Trophoblast cell (in vitro differentiated cells and primary cell): ENCODE measurements around the gene RBMY1A1.
"Not testable (repeated sequence)": the region's sequence is repeated elsewhere in the genome, so short reads cannot be mapped to it uniquely, and the experiment has no call there.

Experiments
- DNase-seq, 2 donors: peaks; one replicate each; pipeline ENCODE4 v3.0.0-alpha.2; 2016
- H2AFZ ChIP-seq: 2 replicates; pipeline ENCODE4 v1.6.1; 2013; ENCODE audit warnings: low read length, moderate library complexity, mild to moderate bottlenecking; ENCODE audit not compliant: insufficient read depth, poor library complexity
- H2AK5ac ChIP-seq: 2 replicates; pipeline ENCODE4 v1.6.1; 2013; ENCODE audit warnings: mild to moderate bottlenecking, low read length
- H2BK120ac ChIP-seq: 2 replicates; pipeline ENCODE4 v1.6.1; 2013; ENCODE audit warnings: low read length, mild to moderate bottlenecking, moderate library complexity; ENCODE audit not compliant: insufficient read depth, poor library complexity
- H2BK12ac ChIP-seq: 2 replicates; pipeline ENCODE4 v1.6.1; 2013; ENCODE audit warnings: mild to moderate bottlenecking, low read length, moderate library complexity
- H2BK5ac ChIP-seq: 2 replicates; pipeline ENCODE4 v1.6.1; 2013; ENCODE audit warnings: low read length, low read depth, moderate library complexity, mild to moderate bottlenecking; ENCODE audit not compliant: poor library complexity
- H3K14ac ChIP-seq: 2 replicates; pipeline ENCODE4 v1.6.1; 2013; ENCODE audit warnings: mild to moderate bottlenecking, low read length
- H3K18ac ChIP-seq: 2 replicates; pipeline ENCODE4 v1.6.1; 2013; ENCODE audit warnings: mild to moderate bottlenecking, low read length
- H3K23ac ChIP-seq: 2 replicates; pipeline ENCODE4 v1.6.1; 2013; ENCODE audit warnings: low read length
- H3K27ac ChIP-seq: 2 replicates; pipeline ENCODE4 v1.5.1; 2013; ENCODE audit warnings: low read depth, mild to moderate bottlenecking, inconsistent platforms, low read length, moderate library complexity
- H3K27me3 ChIP-seq: 2 replicates; pipeline ENCODE4 v1.6.1; 2013; ENCODE audit warnings: inconsistent platforms, mild to moderate bottlenecking, low read length, moderate library complexity; ENCODE audit not compliant: insufficient read depth
- H3K36me3 ChIP-seq, 2 experiments: 1 replicate in 1 of 2; 2 replicates in 1 of 2; pipeline ENCODE4 v1.6.1; 2013; ENCODE audit warnings: low read length in 2 of 2, mild to moderate bottlenecking in 2 of 2, moderate library complexity in 1 of 2; ENCODE audit not compliant: insufficient read depth in 2 of 2, control insufficient read depth in 1 of 2
- H3K4ac ChIP-seq: 2 replicates; pipeline ENCODE4 v1.6.1; 2013; ENCODE audit warnings: low read depth, mild to moderate bottlenecking, low read length, moderate library complexity
- H3K4me1 ChIP-seq, 2 experiments: 1 replicate in 1 of 2; 2 replicates in 1 of 2; pipeline ENCODE4 v1.6.1; 2013; ENCODE audit warnings: low read length in 2 of 2, mild to moderate bottlenecking in 2 of 2, moderate library complexity in 1 of 2; ENCODE audit not compliant: insufficient read depth in 2 of 2, control insufficient read depth in 1 of 2
- H3K4me2 ChIP-seq: 2 replicates; pipeline ENCODE4 v1.6.1; 2013; ENCODE audit warnings: inconsistent platforms, mild to moderate bottlenecking, low read length, moderate library complexity
- H3K4me3 ChIP-seq: 2 replicates; pipeline ENCODE4 v1.5.1; 2013; ENCODE audit warnings: mild to moderate bottlenecking, low read depth, low read length, inconsistent platforms
- H3K79me1 ChIP-seq: one replicate; pipeline ENCODE4 v1.6.1; 2013; ENCODE audit warnings: low read length
- H3K79me2 ChIP-seq: 2 replicates; pipeline ENCODE4 v1.6.1; 2013; ENCODE audit warnings: low read length, mild to moderate bottlenecking; ENCODE audit not compliant: control insufficient read depth, insufficient read depth, poor library complexity
- H3K9ac ChIP-seq: 2 replicates; pipeline ENCODE4 v1.6.1; 2013; ENCODE audit warnings: mild to moderate bottlenecking, low read length
- H3K9me3 ChIP-seq: 2 replicates; pipeline ENCODE4 v1.6.1; 2013; ENCODE audit warnings: low read depth, mild to moderate bottlenecking, control low read depth, inconsistent platforms, low read length; ENCODE audit not compliant: insufficient read depth
- H4K12ac ChIP-seq: 2 replicates; pipeline ENCODE4 v1.6.1; 2013; ENCODE audit warnings: low read depth, mild to moderate bottlenecking, low read length, moderate library complexity
- H4K8ac ChIP-seq: 2 replicates; pipeline ENCODE4 v1.6.1; 2013; ENCODE audit warnings: low read depth, mild to moderate bottlenecking, low read length, moderate library complexity
- H4K91ac ChIP-seq: one replicate; pipeline ENCODE4 v1.6.1; 2013; ENCODE audit warnings: low read depth, mild to moderate bottlenecking, low read length, moderate library complexity
- WGBS: extraction: QIAGEN DNeasy Blood & Tissue Kit; methylation state at CpG from one replicate; pipeline ENCODE4 v1.1.7; 2013; ENCODE audit warnings: missing lambda C conversion rate; ENCODE audit not compliant: insufficient read length, insufficient coverage; ENCODE audit errors: extremely low coverage; 5-methylcytosine and 5-hydroxymethylcytosine counted together

Gene RBMY1A1

DNA sequence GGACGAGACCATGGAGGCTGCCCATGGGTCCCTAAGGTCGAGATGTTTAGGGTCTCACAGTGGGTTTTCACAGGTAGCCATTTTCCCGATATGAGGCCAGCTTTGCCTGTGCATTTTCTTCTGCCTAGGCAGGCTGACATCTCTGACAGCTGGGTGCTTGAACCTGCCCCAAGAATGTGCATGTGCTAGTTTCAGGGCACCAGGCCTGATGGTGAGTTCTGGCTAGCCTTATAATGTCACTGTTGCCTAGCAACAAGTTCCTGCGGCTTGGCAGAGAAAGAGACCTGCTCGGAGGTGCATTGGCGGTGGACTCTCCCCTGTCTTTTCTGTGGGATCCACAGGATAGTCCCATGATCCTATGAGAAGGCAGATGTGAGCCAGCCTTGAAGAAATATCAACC, 51.8 kb downstream of the RBMY1A1 start:
- H3K79me1 ChIP-seq, H3K23ac ChIP-seq, H2BK5ac ChIP-seq, H3K18ac ChIP-seq, H3K4ac ChIP-seq, H3K9ac ChIP-seq, H3K14ac ChIP-seq, H2AFZ ChIP-seq, H3K27me3 ChIP-seq, H3K9me3 ChIP-seq, H3K27ac ChIP-seq, H3K4me1 ChIP-seq, DNase-seq, H4K8ac ChIP-seq, H3K79me2 ChIP-seq, H2AK5ac ChIP-seq, H3K36me3 ChIP-seq, H4K12ac ChIP-seq, H2BK120ac ChIP-seq, H3K4me3 ChIP-seq, H3K4me2 ChIP-seq, H2BK12ac ChIP-seq, H4K91ac ChIP-seq: not testable (repeated sequence)
- no CpG with 5 or more reads among the region's 6 CpGs for WGBS

DNA sequence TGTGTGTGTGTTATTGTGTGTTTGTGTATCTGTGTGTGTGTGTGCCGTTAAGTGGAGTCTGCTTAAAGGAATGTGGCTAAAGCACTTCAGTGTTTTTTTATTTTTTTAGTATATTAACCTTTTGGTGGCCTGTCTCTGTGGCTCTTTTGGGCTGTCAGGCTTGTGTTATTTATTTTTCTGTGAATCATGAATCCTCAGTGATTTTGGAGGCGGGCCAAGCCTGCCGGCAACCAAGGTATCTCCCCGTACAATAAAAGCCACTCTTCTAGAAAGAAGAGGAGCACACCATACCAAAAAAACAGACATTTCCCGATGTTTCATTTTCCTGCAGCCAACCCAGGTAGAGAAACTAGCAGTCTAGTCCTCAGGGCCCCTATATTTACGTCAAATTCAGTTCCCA, 57.4 kb downstream of the RBMY1A1 start:
- DNase-seq, result no peak
- Histone ChIP-seq H3K27me3 (no peaks in the 10 kb centered on the region), H3K18ac (no peak overlapping the region), H2BK5ac (no peak overlapping the region), H3K79me2 (no peaks in the 10 kb centered on the region), H3K4me3 (no peak overlapping the region), H3K4ac (no peak overlapping the region), H3K27ac (no peak overlapping the region), H3K4me1 (no peaks in the 10 kb centered on the region), H3K14ac (no peak overlapping the region), H4K91ac (no peak overlapping the region), H2BK120ac (no peak overlapping the region), H2BK12ac (no peak overlapping the region), H3K4me2 (no peak overlapping the region), H3K9me3 (peaks cover 3% of the 10 kb centered on the region), H2AFZ (no peak overlapping the region), H3K23ac (no peak overlapping the region), H4K12ac (no peak overlapping the region), H3K79me1 (no peaks in the 10 kb centered on the region), H3K36me3 (no peaks in the 10 kb centered on the region), H2AK5ac (no peak overlapping the region), H4K8ac (no peak overlapping the region), H3K9ac (no peak overlapping the region)
- no CpG with 5 or more reads among the region's 6 CpGs for WGBS

DNA sequence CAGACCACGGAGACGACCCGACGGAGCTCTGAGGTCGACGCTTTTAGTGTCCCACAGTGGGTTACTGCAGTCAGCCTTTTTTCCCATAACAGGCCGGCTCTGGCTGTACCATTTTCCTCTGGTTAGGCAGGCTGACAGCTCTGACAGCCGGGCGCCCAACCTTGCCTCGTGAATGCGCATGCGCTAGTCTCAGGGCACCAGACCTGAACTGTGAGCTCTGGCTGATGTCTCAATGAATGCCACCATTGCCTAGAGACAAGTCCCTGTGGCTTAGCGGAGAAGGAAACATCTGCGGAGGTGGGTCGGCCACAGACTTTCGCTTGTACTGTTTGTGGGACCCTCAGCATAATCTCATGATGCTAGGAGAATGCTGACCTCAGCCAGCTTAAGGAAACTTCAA, 61.6 kb downstream of the RBMY1A1 start:
- not testable (repeated sequence) for H3K9me3 ChIP-seq, H3K27ac ChIP-seq, H3K4me3 ChIP-seq, DNase-seq, H4K91ac ChIP-seq, H3K79me1 ChIP-seq, H4K8ac ChIP-seq, H2BK120ac ChIP-seq, H2AFZ ChIP-seq, H3K23ac ChIP-seq, H4K12ac ChIP-seq, H3K4ac ChIP-seq, H3K14ac ChIP-seq, H3K27me3 ChIP-seq, H2BK5ac ChIP-seq, H3K4me1 ChIP-seq, H3K36me3 ChIP-seq, H3K18ac ChIP-seq, H3K79me2 ChIP-seq, H2BK12ac ChIP-seq, H3K9ac ChIP-seq, H2AK5ac ChIP-seq, H3K4me2 ChIP-seq
- whole genome bisulfite sequencing, result no CpG with 5 or more reads among the region's 16 CpGs
